Measurements from ENCODE around the gene PTPRR.

The PTPRR gene

DNA sequence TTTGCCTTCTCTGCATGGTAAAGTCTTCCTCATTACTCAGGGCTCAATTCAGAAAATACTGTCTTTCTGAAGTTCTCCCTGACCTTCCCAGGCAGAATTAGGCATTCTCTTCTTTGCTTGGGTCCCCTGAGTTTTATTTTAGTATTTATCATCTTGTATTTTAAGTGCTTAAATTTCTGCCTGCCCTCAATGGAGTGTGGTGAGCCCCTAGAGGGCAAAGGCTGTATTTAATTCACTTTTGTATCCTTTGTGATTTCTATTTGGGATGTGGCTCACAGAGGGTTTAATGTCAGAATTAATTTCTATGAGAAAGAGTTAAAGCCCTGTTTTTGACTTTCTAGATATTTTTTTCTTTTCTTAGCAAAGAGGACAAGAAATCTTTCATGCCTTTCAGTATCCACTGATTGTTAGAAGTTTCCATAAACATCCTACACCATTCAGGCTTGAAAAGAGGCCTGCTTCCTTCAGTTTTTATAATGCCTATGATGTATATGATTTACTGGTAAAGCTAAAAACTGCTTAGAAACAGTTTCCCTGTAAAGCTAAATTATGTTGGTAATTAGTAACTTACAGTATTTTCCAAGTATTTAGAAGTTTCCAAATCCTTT, 227.8 kb downstream of the PTPRR start:
- Histone ChIP-seq H3K4me3 (ENCODE audit: low read depth, low read length) (no peak overlapping the region), H3K4me2 (ENCODE audit: low read length) (no peak overlapping the region), H3K36me3 (ENCODE audit: control insufficient read depth, insufficient read depth, low read length) (no peaks in the 10 kb centered on the region), H3K4me1 (no peaks in the 10 kb centered on the region), H3K79me2 (no peaks in the 10 kb centered on the region), H3K9me3 (ENCODE audit: control insufficient read depth, low read length) (no peaks in the 10 kb centered on the region), H3K27me3 (ENCODE audit: control insufficient read depth, insufficient read depth, low read length) (no peaks in the 10 kb centered on the region), H3K9ac (no peak overlapping the region), H2AFZ (no peak overlapping the region), H3K27ac (no peak overlapping the region)
- TF ChIP-seq, protein P1, sequence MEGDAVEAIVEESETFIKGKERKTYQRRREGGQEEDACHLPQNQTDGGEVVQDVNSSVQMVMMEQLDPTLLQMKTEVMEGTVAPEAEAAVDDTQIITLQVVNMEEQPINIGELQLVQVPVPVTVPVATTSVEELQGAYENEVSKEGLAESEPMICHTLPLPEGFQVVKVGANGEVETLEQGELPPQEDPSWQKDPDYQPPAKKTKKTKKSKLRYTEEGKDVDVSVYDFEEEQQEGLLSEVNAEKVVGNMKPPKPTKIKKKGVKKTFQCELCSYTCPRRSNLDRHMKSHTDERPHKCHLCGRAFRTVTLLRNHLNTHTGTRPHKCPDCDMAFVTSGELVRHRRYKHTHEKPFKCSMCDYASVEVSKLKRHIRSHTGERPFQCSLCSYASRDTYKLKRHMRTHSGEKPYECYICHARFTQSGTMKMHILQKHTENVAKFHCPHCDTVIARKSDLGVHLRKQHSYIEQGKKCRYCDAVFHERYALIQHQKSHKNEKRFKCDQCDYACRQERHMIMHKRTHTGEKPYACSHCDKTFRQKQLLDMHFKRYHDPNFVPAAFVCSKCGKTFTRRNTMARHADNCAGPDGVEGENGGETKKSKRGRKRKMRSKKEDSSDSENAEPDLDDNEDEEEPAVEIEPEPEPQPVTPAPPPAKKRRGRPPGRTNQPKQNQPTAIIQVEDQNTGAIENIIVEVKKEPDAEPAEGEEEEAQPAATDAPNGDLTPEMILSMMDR (IDR thresholded peaks at IDR 0.05): no peak

DNA sequence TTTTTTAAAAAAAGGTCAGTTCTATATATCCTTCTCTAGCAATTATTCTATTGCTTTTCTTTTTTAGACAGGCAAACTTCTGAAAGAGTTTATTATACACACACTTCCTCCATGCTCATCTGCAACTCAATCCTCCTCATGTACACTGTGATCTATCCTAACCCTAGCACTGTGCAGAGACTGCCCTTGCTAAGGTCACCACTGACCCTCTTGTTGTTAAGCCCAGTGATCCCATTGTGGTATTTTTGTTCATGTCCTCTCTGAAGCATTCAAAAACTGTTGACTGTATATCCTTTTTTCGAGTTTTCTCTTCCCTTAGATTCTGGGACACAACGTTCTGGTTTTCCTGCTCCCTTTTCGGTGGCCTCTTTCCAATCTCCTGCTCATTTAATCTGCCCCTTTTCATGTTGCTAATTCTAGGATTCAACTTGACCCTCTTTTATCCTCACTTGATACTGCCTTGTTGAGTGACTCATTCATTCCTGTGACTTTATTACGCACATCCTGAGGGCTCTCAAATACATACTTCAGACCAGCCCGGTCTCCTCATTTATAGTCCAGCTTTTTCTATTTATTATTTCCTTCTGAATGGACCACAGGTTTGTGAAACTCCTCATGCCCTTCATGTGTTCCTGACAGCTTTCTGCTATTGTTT, 229.4 kb downstream of the PTPRR start:
- Histone ChIP-seq H3K4me3 (ENCODE audit: low read depth, low read length) (no peak overlapping the region), H3K4me1 (no peaks in the 10 kb centered on the region), H3K27ac (peak overlapping the region; percentile 9), H2AFZ (no peak overlapping the region), H3K36me3 (ENCODE audit: control insufficient read depth, insufficient read depth, low read length) (no peaks in the 10 kb centered on the region), H3K4me2 (ENCODE audit: low read length) (no peak overlapping the region), H3K27me3 (ENCODE audit: control insufficient read depth, insufficient read depth, low read length) (no peaks in the 10 kb centered on the region), H3K79me2 (no peaks in the 10 kb centered on the region), H3K9ac (no peak overlapping the region), H3K9me3 (ENCODE audit: control insufficient read depth, low read length) (no peaks in the 10 kb centered on the region)
- TF ChIP-seq, protein P1 (IDR thresholded peaks at IDR 0.05): no peak

DNA sequence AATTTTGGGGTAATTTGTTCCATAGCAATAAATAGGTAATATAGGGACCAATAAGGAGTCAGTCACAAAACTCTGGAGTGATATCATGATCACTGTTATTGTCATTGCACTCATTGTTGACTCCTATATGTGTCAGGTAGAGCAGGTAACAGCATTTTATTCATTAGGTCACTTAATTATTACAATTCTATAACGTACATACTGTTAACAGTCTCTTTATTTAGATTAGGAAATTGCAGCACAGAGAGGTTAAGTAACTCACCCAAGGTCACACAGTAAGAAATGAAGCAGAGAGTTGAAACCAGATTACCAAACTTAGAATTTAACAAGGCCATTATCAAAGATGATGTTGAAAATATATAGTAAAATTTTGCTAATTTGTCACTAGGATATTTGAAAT, 233.6 kb downstream of the PTPRR start:
- Histone ChIP-seq H2AFZ (no peak overlapping the region), H3K4me2 (ENCODE audit: low read length) (no peak overlapping the region), H3K27ac (no peak overlapping the region), H3K4me3 (ENCODE audit: low read depth, low read length) (no peak overlapping the region), H3K9me3 (ENCODE audit: control insufficient read depth, low read length) (no peaks in the 10 kb centered on the region), H3K27me3 (ENCODE audit: control insufficient read depth, insufficient read depth, low read length) (no peaks in the 10 kb centered on the region), H3K36me3 (ENCODE audit: control insufficient read depth, insufficient read depth, low read length) (no peaks in the 10 kb centered on the region), H3K79me2 (no peaks in the 10 kb centered on the region), H3K9ac (no peak overlapping the region), H3K4me1 (no peaks in the 10 kb centered on the region)
- TF ChIP-seq, protein P1 (IDR thresholded peaks at IDR 0.05): no peak

DNA sequence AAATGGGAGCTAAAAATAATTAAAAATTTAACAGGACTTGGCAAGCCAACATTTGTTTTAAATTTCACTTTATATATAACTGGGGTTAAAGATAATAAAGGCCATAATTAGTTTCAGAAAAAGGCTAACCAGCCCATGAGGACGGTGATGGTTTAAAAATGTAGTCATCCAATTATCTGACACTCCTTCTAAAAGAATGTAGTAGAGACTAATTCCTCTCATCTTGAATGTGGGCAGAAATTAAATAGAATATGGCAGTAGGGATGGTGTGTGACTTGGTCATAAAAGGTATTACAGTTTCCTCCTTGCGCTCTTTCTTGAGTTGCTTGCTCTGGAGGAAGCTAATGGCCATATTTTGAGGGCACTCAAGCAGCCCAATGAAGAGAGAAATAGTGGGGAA, 234.2 kb downstream of the PTPRR start:
- no peak overlapping the region for H2AFZ ChIP-seq
- H3K4me3 ChIP-seq (ENCODE audit: low read depth, low read length): no peak overlapping the region
- TF ChIP-seq, protein P1 (IDR thresholded peaks at IDR 0.05): no peak
- no peaks in the 10 kb centered on the region for H3K4me1 ChIP-seq
- no peak overlapping the region for H3K9ac ChIP-seq
- H3K9me3 ChIP-seq (ENCODE audit: control insufficient read depth, low read length): no peaks in the 10 kb centered on the region
- H3K27me3 ChIP-seq (ENCODE audit: control insufficient read depth, insufficient read depth, low read length): no peaks in the 10 kb centered on the region
- H3K36me3 ChIP-seq (ENCODE audit: control insufficient read depth, insufficient read depth, low read length): no peaks in the 10 kb centered on the region
- H3K4me2 ChIP-seq (ENCODE audit: low read length): no peak overlapping the region
- no peak overlapping the region for H3K27ac ChIP-seq
- no peaks in the 10 kb centered on the region for H3K79me2 ChIP-seq

DNA sequence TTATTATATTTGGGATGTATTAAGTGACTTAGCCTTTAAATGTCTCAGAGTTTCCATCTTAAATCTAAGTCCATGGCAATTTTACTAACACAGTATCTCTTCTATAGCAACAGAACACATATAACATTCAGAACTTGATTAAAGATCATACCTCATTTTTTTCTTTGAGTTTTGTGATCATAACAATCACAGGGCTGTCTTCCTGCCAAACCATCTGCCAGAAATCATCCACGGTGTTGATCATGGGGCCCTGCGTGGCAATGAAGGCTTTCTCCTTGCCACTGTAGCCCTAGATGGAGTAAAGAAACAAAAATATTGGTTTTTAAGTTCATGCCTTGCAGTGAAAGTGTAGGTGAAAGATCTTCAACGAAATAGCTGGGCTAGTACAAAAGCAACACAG, 236.6 kb downstream of the PTPRR start:
- no peaks in the 10 kb centered on the region for H3K36me3 ChIP-seq (ENCODE audit: control insufficient read depth, insufficient read depth, low read length)
- H3K27ac ChIP-seq: no peak overlapping the region
- no peaks in the 10 kb centered on the region for H3K9me3 ChIP-seq (ENCODE audit: control insufficient read depth, low read length)
- H3K9ac ChIP-seq: no peak overlapping the region
- no peaks in the 10 kb centered on the region for H3K27me3 ChIP-seq (ENCODE audit: control insufficient read depth, insufficient read depth, low read length)
- H3K4me3 ChIP-seq (ENCODE audit: low read depth, low read length): no peak overlapping the region
- TF ChIP-seq, protein P1 (IDR thresholded peaks at IDR 0.05): no peak
- H3K4me1 ChIP-seq: no peaks in the 10 kb centered on the region
- H3K79me2 ChIP-seq: no peaks in the 10 kb centered on the region
- no peak overlapping the region for H2AFZ ChIP-seq
- H3K4me2 ChIP-seq (ENCODE audit: low read length): no peak overlapping the region

Measured in parathyroid adenoma (tissue), 2 donors.